Measurements from ENCODE around the gene SENP8.
A peak's percentile ranks its signal among the peaks of the same experiment; 100 is the strongest.

SENP8 gene

GRCh38 chr15:72113347-72114031, 4.7 kb upstream of the SENP8 start:
- DNase-seq (ENCODE audit: low read depth), result no peak
- no peak for TF ChIP-seq CTCF (IDR thresholded peaks at IDR 0.05; ENCODE audit: low read depth, low read length, missing control alignments)
- no peak overlapping the region for H3K4me3 ChIP-seq (ENCODE audit: low read depth, low read length)

- no peak for DNase-seq (ENCODE audit: low read depth)
- H3K4me3 ChIP-seq (ENCODE audit: low read depth, low read length), result peak overlapping the region; percentile 98
- TF ChIP-seq CTCF (IDR thresholded peaks at IDR 0.05; ENCODE audit: low read depth, low read length, missing control alignments), result no peak
Measured at GRCh38 chr15:72116731-72117485, 1.3 kb upstream of the SENP8 start.

GRCh38 chr15:72117486-72118016, 652 bp upstream of the SENP8 start:
- no peak for DNase-seq (ENCODE audit: low read depth)
- no peak for TF ChIP-seq CTCF (IDR thresholded peaks at IDR 0.05; ENCODE audit: low read depth, low read length, missing control alignments)
- H3K4me3 ChIP-seq (ENCODE audit: low read depth, low read length), result peak overlapping the region; percentile 98

- no peak for TF ChIP-seq CTCF (IDR thresholded peaks at IDR 0.05; ENCODE audit: low read depth, low read length, missing control alignments)
- no peak overlapping the region for H3K4me3 ChIP-seq (ENCODE audit: low read depth, low read length)
- no peak for DNase-seq (ENCODE audit: low read depth)
Measured at GRCh38 chr15:72124218-72124617, 6.0 kb downstream of the SENP8 start.

- H3K4me3 ChIP-seq (ENCODE audit: low read depth, low read length), result no peak overlapping the region
- no peak for DNase-seq (ENCODE audit: low read depth)
- TF ChIP-seq CTCF (IDR thresholded peaks at IDR 0.05; ENCODE audit: low read depth, low read length, missing control alignments), result no peak
Measured at GRCh38 chr15:72127724-72128322, 9.6 kb downstream of the SENP8 start.

- H3K4me3 ChIP-seq (ENCODE audit: low read depth, low read length), result no peak overlapping the region
- TF ChIP-seq CTCF (IDR thresholded peaks at IDR 0.05; ENCODE audit: low read depth, low read length, missing control alignments), result no peak
- no peak for DNase-seq (ENCODE audit: low read depth)
Measured at GRCh38 chr15:72128359-72128758, 10.2 kb downstream of the SENP8 start.

Measured in GM12864 (cell line).